CD14-positive monocyte (primary cell): Measurements from ENCODE around the gene MEMO1. TPM values are rescaled to one million over a fixed set of nuclear protein-coding genes. Genes with fewer than 3 reads are reported as not detected.
"Not testable (repeated sequence)": the region's sequence is repeated elsewhere in the genome, so short reads cannot be mapped to it uniquely, and the experiment has no call there.

ENCODE experiments used
- DNase-seq, 3 donors: peaks; one replicate each; pipeline ENCODE4 v3.0.0-alpha.2; 2011 to 2022
- H2AFZ ChIP-seq: 2 replicates; pipeline ENCODE4 v1.6.0; 2012; ENCODE audit warnings: mild to moderate bottlenecking, low read depth, low read length, inconsistent platforms; ENCODE audit not compliant: insufficient read depth, poor library complexity, severe bottlenecking
- H3K27ac ChIP-seq, 2 donors: 1 replicate in 1 of 2; 2 replicates in 1 of 2; pipeline ENCODE4 v1.5.1; 2012 to 2013; ENCODE audit warnings: low read length in 2 of 2, control low read depth in 1 of 2, inconsistent platforms in 1 of 2, low read depth in 1 of 2, mild to moderate bottlenecking in 1 of 2
- H3K27me3 ChIP-seq, 2 donors: one replicate each; pipeline versions ENCODE4 v1.6.0 to v1.6.1; 2011 to 2013; ENCODE audit warnings: low read length in 2 of 2; ENCODE audit not compliant: control insufficient read depth in 2 of 2, insufficient read depth in 2 of 2
- H3K36me3 ChIP-seq, 2 donors: replicated peaks in 1 of 2; 1 replicate in 1 of 2; 2 replicates in 1 of 2; pipeline versions ENCODE4 v1.5.1 to v1.6.1; 2012 to 2013; ENCODE audit warnings: low read length in 2 of 2, control low read depth in 1 of 2, inconsistent platforms in 1 of 2, mild to moderate bottlenecking in 1 of 2; ENCODE audit not compliant: insufficient read depth in 2 of 2, control insufficient read depth in 1 of 2
- H3K4me1 ChIP-seq, 2 donors: 1 replicate in 1 of 2; 2 replicates in 1 of 2; pipeline versions ENCODE4 v1.5.1 to v1.6.1; 2012 to 2013; ENCODE audit warnings: low read length in 2 of 2, control low read depth in 1 of 2, inconsistent platforms in 1 of 2, mild to moderate bottlenecking in 1 of 2, moderate library complexity in 1 of 2; ENCODE audit not compliant: insufficient read depth in 2 of 2, control insufficient read depth in 1 of 2
- H3K4me2 ChIP-seq: replicated peaks from 2 replicates; pipeline ENCODE3; 2012; ENCODE audit warnings: low read length, moderate library complexity, mild to moderate bottlenecking; ENCODE audit not compliant: poor library complexity, severe bottlenecking; ENCODE audit errors: extremely low read depth
- H3K4me3 ChIP-seq, 3 experiments: fragments of 200-600 bp in 1 of 3; sonication (generic) in 1 of 3; replicated peaks in 1 of 3; 1 replicate in 2 of 3; 2 replicates in 1 of 3; pipeline ENCODE4 v1.5.1; 2011 to 2013; ENCODE audit warnings: low read length in 3 of 3, mild to moderate bottlenecking in 3 of 3, control low read depth in 2 of 3, low read depth in 2 of 3, inconsistent platforms in 1 of 3, moderate library complexity in 1 of 3
- H3K79me2 ChIP-seq: 2 replicates; pipeline ENCODE4 v1.6.0; 2012; ENCODE audit warnings: mild to moderate bottlenecking, control low read depth, inconsistent platforms, low read length, moderate library complexity; ENCODE audit not compliant: insufficient read depth
- H3K9ac ChIP-seq: 2 replicates; pipeline ENCODE4 v1.6.0; 2017; ENCODE audit warnings: low read length, mild to moderate bottlenecking; ENCODE audit not compliant: insufficient read depth, poor library complexity, severe bottlenecking
- H3K9me3 ChIP-seq, 2 donors: replicated peaks in 1 of 2; 1 replicate in 1 of 2; 2 replicates in 1 of 2; pipeline versions ENCODE4 v1.5.1 to v1.6.1; 2012 to 2013; ENCODE audit warnings: low read length in 2 of 2, control low read depth in 1 of 2; ENCODE audit not compliant: control insufficient read depth in 1 of 2, insufficient read depth in 1 of 2
- H4K20me1 ChIP-seq: 2 replicates; pipeline ENCODE4 v1.6.0; 2012; ENCODE audit warnings: mild to moderate bottlenecking, low read length, control low read depth, moderate library complexity; ENCODE audit not compliant: insufficient read depth
- H3K27ac Mint-ChIP-seq, 7 donors: one replicate each; pipeline ENCODE4 v1.8.0; 2020; ENCODE audit warnings: mild to moderate bottlenecking in 7 of 7, mixed read lengths in 7 of 7, moderate library complexity in 6 of 7, inconsistent platforms in 2 of 7
- H3K27me3 Mint-ChIP-seq, 3 donors: one replicate each; pipeline ENCODE4 v1.8.0; 2021 to 2022; ENCODE audit warnings: low read depth in 3 of 3, mild to moderate bottlenecking in 3 of 3, mixed read lengths in 3 of 3, moderate library complexity in 3 of 3, inconsistent platforms in 1 of 3
- H3K36me3 Mint-ChIP-seq, 2 donors: one replicate each; pipeline ENCODE4 v1.8.0; 2020; ENCODE audit warnings: mixed read lengths in 2 of 2, inconsistent platforms in 1 of 2, mild to moderate bottlenecking in 1 of 2
- H3K4me1 Mint-ChIP-seq: one replicate; pipeline ENCODE4 v1.8.0; 2020; ENCODE audit warnings: mild to moderate bottlenecking, mixed read lengths
- H3K4me3 Mint-ChIP-seq, 2 donors: one replicate each; pipeline ENCODE4 v1.8.0; 2020; ENCODE audit warnings: mild to moderate bottlenecking in 2 of 2, mixed read lengths in 2 of 2, moderate library complexity in 1 of 2
- H3K9me3 Mint-ChIP-seq, 7 donors: one replicate each; pipeline ENCODE4 v1.8.0; 2020 to 2022; ENCODE audit warnings: mixed read lengths in 7 of 7, mild to moderate bottlenecking in 6 of 7, moderate library complexity in 6 of 7, inconsistent platforms in 2 of 7
- CTCF ChIP-seq: fragments of 200-600 bp; IDR thresholded peaks from one replicate; pipeline ENCODE4 v1.8.0; 2022; ENCODE audit warnings: antibody characterized with exemption, mild to moderate bottlenecking
- WGBS: methylation state at CpG from one replicate; pipeline ENCODE4 v1.1.5; 2013; ENCODE audit warnings: missing lambda C conversion rate; ENCODE audit not compliant: insufficient coverage; 5-methylcytosine and 5-hydroxymethylcytosine counted together
- intact Hi-C, 2 donors: fragments of 100-400 bp; cut with micrococcal nuclease; formaldehyde crosslinking; loops; one replicate each; pipeline versions ENCODE4 v1.15.0 to v1.15.1; 2023
- polyA plus RNA-seq, 3 donors: library from polyadenylated mRNA; depleted of rRNA in 1 of 3; unstranded in 2 of 3; stranded (reverse) in 1 of 3; fragments of 300-500 nt in 2 of 3; fragments of >200 nt in 1 of 3; fragmentation: Illumina TruSeq in 2 of 3; gene quantifications; 1 replicate in 2 of 3; 2 replicates in 1 of 3; pipeline ENCODE4 v1.2.3, GENCODE V29; 2012 to 2021

MEMO1 gene
- polyA plus RNA-seq, 3 donors: 49.5 to 63.7 (median 57.0) TPM

GRCh38 chr2:32012872-32013271, 2.1 kb upstream of the MEMO1 start:
- Histone ChIP-seq H3K27me3 (no peaks in the 10 kb centered on the region), H3K4me3 (no peak overlapping the region), H3K36me3 (peaks cover 3 to 12% of the 10 kb centered on the region in 2 donors), H3K27ac (peak overlapping the region; percentile 83 to 97), H3K9ac (no peak overlapping the region), H3K4me1 (peaks cover 28 to 30% of the 10 kb centered on the region in 2 donors), H2AFZ (no peak overlapping the region), H4K20me1 (peaks cover 17% of the 10 kb centered on the region), H3K4me2 (no peak overlapping the region), H3K79me2 (peaks cover 24% of the 10 kb centered on the region), H3K9me3 (no peaks in the 10 kb centered on the region)
- peak overlapping the region in 4 of 7 donors; percentile 78 to 96 (median 92) for H3K27ac Mint-ChIP-seq
- H3K4me1 Mint-ChIP-seq: peaks cover 30% of the 10 kb centered on the region
- no CpG with 5 or more reads among the region's 1 CpG for WGBS
- DNase-seq: no peak
- no peak overlapping the region for H3K4me3 Mint-ChIP-seq
- H3K9me3 Mint-ChIP-seq: no peaks in the 10 kb centered on the region
- intact Hi-C loops: loop anchor here in 1 of 2 donors (5.0 kb wide), 1 partner anchor 1584 kb away; the partner anchor contains the start of gene FAM98A
- H3K36me3 Mint-ChIP-seq: peaks cover 13% of the 10 kb centered on the region in 2 donors
- H3K27me3 Mint-ChIP-seq: peaks cover 0 to 2% (median 0%) of the 10 kb centered on the region in 3 donors
- no peak for TF ChIP-seq CTCF

GRCh38 chr2:32011485-32011960, 715 bp upstream of the MEMO1 start:
- no peaks in the 10 kb centered on the region for H3K9me3 Mint-ChIP-seq
- peak; percentile 21 to 60 (median 27) for DNase-seq
- TF ChIP-seq CTCF: no peak
- H3K4me1 Mint-ChIP-seq: peaks cover 43% of the 10 kb centered on the region
- peak overlapping the region; percentile 81 for H3K4me2 ChIP-seq
- peak overlapping the region; percentile 89 to 96 (median 95) for H3K27ac Mint-ChIP-seq
- H3K4me3 ChIP-seq: peak overlapping the region; percentile 58 to 85 (median 74)
- no peaks in the 10 kb centered on the region for H3K9me3 ChIP-seq
- peaks cover 30% of the 10 kb centered on the region for H4K20me1 ChIP-seq
- peak overlapping the region; percentile 72 for H2AFZ ChIP-seq
- H3K27ac ChIP-seq: peak overlapping the region; percentile 83 to 97
- peaks cover 8% of the 10 kb centered on the region in 2 donors for H3K36me3 Mint-ChIP-seq
- H3K4me1 ChIP-seq: peaks cover 40 to 43% of the 10 kb centered on the region in 2 donors
- no peaks in the 10 kb centered on the region for H3K27me3 ChIP-seq
- peaks cover 0 to 8% of the 10 kb centered on the region in 2 donors for H3K36me3 ChIP-seq
- H3K79me2 ChIP-seq: peaks cover 37% of the 10 kb centered on the region
- peaks cover 0 to 2% (median 0%) of the 10 kb centered on the region in 3 donors for H3K27me3 Mint-ChIP-seq
- WGBS: 60% methylated on average over 1 of the region's 5 CpGs
- H3K4me3 Mint-ChIP-seq: peak overlapping the region; percentile 86 to 95
- intact Hi-C loops: loop anchor here in 1 of 2 donors (5.0 kb wide), 1 partner anchor 1586 kb away; the partner anchor contains the start of gene FAM98A
- H3K9ac ChIP-seq: peak overlapping the region; percentile 59

- WGBS: no CpG with 5 or more reads among the region's 43 CpGs
- peak; percentile 36 to 43 (median 43) for DNase-seq
- Mint-ChIP-seq H3K27ac (peak overlapping the region in 6 of 7 donors; percentile 54 to 89 (median 70)), H3K4me1 (peaks cover 55% of the 10 kb centered on the region), H3K4me3 (peak overlapping the region; percentile 69 to 71)
- peak overlapping the region; percentile 86 for H3K4me2 ChIP-seq
- H2AFZ ChIP-seq, H3K36me3 ChIP-seq, H3K27me3 Mint-ChIP-seq, H3K9me3 Mint-ChIP-seq, H3K9me3 ChIP-seq, H3K27me3 ChIP-seq, H3K36me3 Mint-ChIP-seq: not testable (repeated sequence)
- H3K4me1 ChIP-seq: peaks cover 42 to 56% of the 10 kb centered on the region in 2 donors
- H3K9ac ChIP-seq: peak overlapping the region; percentile 49
- peaks cover 50% of the 10 kb centered on the region for H3K79me2 ChIP-seq
- intact Hi-C loops: loop anchor here in 1 of 2 donors (5.0 kb wide), 1 partner anchor 1587 kb away; the partner anchor contains the start of gene FAM98A
- H3K27ac ChIP-seq: peak overlapping the region in 1 of 2 donors; percentile 83
- peak overlapping the region; percentile 18 to 85 (median 40) for H3K4me3 ChIP-seq
- H4K20me1 ChIP-seq: peaks cover 43% of the 10 kb centered on the region
Observed at GRCh38 chr2:32010280-32010669, 533 bp downstream of the MEMO1 start.
